ENCODE data around the gene RPL32.
A peak's percentile ranks its signal among the peaks of the same experiment; 100 is the strongest.
"Not testable (repeated sequence)": the region's sequence is repeated elsewhere in the genome, so short reads cannot be mapped to it uniquely, and the experiment has no call there.

RPL32 gene

DNA sequence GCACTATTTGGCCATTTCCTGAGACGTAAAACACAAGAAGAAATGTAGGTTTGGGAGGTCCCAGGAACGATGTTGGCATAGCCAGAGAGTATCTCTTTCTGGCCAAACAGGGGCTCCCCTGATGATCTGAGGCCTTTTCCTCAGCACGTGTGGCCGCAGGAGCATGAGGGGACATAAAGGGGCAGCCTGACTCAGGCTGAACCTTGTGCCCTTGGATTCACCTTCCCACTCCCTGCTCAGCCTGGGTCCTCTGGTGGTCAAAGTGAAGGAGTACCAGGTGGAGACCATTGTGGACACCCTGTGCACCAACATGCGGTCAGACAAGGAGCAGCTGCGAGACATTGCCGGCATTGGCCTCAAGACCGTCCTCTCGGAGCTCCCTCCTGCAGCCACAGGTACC is 34.3 kb downstream of the RPL32 start:
- DNase-seq, result no peak

DNA sequence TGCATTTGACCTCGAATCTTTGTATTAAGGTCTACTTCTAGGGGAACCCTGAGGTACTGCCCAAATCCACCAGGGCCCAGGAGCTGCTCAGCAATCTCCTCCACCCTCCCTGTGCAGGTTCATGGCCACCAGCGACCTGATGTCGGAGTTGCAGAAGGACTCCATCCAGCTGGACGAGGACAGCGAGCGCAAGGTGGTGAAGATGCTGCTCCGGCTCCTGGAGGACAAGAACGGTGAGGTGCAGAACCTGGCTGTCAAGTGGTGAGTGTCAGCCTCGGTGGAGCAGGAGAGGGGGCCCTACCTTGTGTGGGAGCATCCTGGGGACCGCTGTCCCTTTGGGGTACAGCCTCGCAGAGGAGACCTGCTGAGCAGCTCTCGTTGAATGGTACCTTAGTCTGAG is 38.0 kb downstream of the RPL32 start:
- no peak for DNase-seq

DNA sequence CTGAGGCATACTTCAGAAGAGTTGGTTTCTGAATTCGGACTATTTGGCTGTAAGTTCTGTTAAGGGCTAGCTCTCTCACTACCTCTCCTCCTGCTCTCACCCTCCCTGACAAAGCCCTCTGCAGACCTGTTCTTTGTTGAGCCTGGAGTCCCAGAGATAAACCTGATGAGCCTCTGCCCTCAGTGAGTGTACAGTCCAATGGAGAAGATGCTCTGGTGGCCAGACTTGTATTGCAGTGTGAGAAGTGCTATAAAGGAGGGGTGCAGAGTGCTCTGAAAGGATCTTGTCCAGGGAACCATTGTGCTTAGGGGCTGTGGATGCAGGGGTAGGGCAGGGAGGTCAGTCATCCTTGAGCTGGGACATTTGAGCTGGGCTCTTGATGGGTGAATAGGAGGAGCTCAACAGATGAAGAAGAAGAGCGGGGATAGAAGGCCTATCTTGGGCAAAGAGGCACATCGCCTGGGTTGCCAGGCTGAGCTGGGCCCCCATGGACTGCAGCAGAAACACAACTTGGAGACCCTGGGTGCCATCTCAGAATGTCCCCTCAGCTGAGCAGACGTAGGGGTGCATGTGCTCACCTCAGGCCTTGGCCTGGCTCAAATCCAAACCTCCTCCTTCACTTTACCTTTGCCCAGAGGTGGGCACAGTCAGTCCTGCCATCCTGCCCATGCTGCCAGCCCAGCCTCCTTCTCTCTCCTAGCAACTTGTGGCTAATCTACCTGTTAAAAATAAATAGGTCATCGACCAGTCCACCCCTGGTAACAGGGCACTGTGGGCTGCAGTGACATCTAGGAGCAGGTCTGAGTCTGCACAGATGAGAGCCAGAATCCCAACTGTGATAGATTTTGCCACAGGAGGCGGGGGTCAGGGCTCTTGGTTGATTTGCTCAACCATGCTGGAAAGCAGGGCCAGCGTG is 41.6 kb downstream of the RPL32 start:
- no peak for DNase-seq

DNA sequence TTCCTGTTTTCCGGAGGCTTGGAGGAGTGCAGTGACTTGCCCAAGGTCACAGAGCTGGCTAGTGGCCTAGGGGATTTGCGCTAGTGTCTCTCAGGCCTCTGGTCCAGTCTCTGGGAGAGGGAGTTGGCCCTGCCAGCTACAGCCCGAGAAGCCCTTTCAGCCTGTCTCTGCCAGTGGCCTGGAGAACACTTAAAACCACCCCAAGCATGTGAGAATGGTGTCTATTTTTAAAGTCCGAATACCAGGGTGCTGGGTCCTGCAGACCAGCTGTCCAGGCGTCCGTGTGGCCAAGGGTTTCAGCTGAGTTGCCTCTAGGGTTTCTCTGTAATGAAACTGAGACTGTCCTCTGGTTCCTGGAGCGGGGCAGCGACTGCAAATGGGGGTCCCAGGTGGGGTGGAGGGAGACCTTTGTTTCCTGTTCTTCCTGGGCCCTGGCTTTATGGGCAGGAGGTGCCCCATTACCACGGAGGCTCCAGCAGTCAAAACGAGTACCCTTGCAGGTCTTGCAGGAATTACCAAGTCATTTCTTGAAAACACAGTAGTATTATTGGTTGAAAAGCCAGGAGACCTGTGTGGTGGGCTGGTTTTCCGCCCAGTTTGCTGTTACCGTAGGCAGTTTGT is 42.7 kb downstream of the RPL32 start:
- DNase-seq, result no peak

DNA sequence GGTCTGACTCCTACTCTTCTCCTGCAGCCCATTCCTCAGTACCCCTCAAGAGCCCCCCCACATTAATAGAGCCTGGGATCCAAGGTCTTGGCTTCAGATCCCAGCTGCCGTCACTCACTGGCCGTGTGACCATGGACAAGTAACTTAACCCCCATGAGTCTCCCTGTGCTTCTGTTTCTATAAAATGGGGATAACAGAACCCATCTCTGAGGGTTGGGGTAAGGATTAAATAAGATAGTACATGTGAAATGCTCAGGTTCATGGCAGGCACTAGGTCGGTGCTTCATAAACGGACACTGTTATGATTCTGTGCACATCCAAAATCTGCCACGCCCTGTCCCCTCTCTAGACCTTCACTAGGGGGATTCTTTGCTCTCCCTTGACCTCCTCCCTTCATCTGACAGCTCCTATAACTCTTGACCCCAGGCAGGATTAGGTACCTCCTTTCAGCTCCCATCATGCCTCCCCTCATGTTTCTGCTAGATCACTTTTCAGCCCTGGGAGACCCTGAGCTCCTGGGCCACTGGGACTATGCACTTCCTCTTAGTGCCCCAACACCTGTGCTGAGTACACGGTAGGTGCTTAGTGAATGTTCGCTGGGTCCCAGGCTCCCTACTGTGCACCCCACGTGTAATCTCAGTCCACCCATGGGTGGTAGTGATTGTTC is 43.3 kb downstream of the RPL32 start:
- DNase-seq, result no peak

DNA sequence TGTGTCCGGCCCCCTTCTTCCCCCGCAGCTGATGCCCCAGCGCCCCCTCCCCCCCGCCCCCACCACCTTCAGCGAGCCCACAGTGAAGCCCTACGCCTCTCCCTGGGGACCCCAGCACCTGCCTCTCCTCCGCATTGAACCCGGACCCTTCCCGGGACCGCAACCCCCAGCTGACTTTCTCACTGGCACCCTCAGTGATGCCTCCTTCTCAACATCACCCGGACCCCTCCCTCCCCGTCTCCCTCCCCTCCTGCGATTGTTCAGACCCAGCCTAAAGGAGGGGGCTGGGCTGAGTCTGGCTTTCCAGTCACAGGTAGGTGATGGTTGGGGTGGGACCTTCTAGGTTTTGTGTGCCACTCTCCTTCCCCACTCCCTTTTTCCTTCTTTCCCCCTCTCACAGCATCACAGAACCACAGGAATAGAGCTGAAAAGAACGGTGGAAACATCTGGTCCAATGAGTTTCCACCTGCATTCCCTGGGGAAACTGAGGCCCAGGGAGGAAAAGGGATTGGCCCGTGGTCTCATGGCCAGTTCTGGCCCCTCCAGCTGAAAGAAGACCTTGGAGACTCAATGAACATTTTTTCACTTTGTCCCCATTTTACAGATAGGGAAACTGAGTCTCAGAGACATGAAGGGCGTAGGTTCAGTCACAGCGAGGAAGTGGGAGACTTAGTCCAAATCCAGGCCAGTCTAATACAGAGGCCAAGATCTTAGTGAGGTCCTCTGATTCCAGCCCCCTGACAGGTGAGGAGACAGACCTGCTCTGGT is 44.1 kb downstream of the RPL32 start:
- no peak for DNase-seq

DNA sequence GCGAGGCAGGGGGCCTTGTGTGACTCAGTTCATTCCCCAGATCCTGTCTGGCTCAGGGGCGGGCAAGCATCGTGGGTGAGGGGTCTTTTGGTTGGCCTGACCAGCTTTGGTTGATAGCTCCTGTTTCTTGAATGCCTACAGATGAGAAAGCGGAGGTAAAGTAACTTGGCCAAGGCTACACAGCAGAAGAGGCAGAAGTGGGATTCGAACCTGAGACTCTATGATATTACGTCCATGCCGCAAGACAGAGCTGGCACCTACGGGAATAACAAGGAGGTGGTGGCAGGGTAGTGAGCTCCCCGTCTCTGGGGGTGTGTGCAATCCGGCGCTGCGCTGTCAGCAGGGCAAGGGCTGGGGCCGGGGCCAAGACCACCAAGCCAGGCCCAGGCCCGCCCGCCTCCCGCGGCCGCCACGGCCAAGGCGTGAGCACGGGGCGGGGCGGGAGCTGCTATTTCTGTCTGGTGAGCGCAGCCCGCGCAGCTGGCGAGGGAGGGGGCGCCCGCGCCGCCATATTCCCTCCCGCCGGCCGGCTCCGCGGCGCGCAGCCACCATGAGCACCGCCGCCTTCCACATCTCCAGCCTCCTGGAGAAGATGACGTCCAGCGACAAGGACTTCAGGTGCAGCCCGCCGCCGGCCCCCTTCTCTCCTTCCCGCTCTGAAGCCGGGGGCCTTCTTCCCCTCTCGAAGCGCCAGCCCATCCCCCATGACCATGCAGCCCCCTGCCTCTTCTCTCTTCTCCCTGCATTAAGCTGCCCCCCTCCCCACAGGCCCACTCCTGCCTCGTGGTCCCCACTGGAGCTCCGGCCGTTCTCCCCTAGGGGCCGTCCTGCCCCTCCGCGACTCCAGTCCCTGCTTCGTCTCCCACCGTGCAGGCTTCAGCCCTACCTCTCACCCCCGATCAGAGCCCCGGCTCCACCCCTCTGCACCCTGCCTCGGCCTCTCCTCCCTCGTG is 44.9 kb downstream of the RPL32 start, which contains the start of gene CAND2:
Gene CAND2, plus strand, starts transcription at position 510 of the 953 bp plus-strand sequence. Its CDS starts 41 bp downstream, at position 551.
- DNase-seq, result peak; percentile 89

DNA sequence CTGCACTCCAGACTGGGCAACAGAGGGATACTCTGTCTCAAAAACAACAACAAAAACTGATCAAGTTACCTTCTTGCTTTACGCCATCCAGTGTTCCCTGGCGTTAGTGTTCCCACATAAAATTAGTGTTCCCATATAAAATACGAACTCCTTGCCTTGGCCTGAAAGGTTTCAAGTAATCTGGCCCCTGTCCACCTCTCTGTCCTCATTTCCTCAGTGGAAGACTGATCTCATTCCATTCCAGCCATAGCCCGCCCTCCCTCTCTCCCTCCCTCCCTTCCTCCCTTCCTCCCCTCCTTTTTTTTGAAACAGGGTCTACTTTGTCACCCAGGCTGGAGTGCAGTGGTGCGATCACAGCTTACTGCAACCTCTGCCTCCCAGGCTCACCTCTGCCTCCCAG is 47.7 kb downstream of the RPL32 start:
- DNase-seq, result no peak

DNA sequence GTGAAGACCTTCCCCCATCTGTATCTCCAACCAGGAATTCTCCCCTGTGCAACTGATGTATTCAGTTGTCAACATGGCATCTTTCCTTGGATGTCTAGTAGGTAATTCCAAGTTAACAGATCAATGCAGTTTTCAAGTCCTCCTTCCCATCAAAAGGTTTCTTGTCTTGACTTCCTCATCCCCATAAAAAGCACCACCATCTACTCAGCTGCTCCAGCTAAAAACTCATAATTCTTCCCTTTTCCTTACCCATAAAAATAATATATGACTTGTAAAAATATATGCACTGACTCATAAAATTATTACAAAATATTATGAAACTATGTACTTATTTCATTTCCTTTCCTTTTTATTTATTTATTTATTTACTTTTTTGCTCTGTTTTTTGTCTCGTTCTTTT is 49.9 kb downstream of the RPL32 start:
- no peak for DNase-seq

DNA sequence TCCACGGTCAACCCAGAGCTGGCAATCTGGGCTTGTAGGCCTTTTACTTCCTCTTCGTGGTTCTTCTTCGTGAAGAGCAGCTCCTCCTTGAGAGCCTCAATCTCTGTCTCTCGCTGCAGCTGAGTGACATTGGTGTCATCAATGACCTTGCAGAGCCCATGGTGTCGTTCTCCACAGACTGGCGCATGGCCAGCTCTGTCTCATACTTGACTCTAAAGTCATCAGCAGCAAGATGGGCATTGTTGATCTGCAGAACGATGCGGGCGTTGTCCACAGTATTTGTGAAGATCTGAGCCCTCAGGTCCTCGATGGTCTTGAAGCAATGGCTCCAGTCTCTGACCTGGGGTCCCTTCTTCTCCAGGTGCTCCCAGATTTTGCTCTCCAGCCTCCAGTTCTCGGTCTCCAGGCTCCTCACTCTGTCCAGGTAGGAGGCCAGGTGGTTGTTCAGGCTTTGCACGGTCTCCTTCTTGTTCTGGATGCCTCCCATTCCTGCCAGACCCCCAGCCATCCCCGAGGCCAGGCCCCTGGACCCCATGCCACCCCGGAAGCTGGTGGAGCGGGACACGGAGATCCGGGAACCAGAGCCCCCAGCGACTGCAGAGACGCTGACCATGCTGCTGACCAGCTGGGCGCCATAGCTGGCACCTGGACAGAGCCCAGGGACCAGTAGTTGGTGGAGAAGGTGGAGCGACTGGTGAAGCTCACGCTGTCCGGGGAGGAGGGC is 53.2 kb downstream of the RPL32 start:
- DNase-seq, result not testable (repeated sequence)

DNA sequence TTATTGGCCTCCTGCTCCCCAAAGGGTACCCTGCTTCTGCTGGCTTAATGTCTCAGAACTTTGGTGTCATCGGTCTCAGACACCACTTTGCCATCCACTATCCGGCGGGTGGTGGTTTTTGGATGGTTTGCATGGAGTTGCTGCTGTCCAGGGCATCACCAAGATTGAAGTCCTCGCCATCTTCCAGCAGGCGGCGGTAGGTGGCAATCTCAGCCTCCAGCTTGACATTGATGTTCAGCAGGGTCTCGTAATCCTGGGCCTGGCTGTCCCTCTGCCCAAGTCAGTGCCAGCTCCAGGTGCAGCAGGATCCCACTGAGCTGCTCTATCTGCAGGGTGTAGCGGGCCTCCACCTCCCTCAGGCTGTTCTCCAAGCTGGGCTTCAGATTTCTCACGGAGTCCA is 54.0 kb downstream of the RPL32 start:
- peak; percentile 52 for DNase-seq

DNA sequence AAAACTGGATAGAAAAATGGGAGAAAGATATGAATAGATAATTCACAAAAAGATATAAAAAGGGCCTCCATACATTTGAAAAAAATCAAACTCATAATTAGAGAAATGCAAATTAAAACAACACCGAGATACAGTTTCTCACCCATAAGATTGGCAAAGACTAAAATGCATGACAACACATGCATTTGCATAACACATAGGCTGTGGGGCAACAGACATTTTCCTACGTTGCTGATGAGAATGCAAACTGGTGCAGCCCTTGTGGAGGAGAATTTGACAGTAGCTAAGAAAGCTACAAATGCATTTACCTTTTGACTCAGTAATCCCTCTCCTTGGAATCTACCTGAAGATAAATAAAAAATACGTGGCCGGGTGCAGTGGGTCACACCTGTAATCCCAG is 56.3 kb downstream of the RPL32 start:
- no peak for DNase-seq
